Muscle layer of colon (tissue), 2 donors: ENCODE data around the gene DOHH.
"Not testable (repeated sequence)": the region's sequence is repeated elsewhere in the genome, so short reads cannot be mapped to it uniquely, and the experiment has no call there.

Experiments used
- H3K27ac ChIP-seq: one replicate; pipeline ENCODE4 v1.7.0; 2013; ENCODE audit warnings: low read depth, mild to moderate bottlenecking, low read length, moderate library complexity
- H3K27me3 ChIP-seq, 2 donors: one replicate each; pipeline ENCODE4 v1.7.0; 2013; ENCODE audit warnings: low read length in 2 of 2, mild to moderate bottlenecking in 2 of 2; ENCODE audit not compliant: insufficient read depth in 2 of 2, control insufficient read depth in 1 of 2
- H3K36me3 ChIP-seq: one replicate; pipeline ENCODE4 v1.7.0; 2013; ENCODE audit warnings: mild to moderate bottlenecking, low read length; ENCODE audit not compliant: insufficient read depth
- H3K4me1 ChIP-seq: one replicate; pipeline ENCODE4 v1.7.0; 2013; ENCODE audit warnings: mild to moderate bottlenecking, low read length; ENCODE audit not compliant: insufficient read depth
- H3K4me3 ChIP-seq, 2 donors: one replicate each; pipeline ENCODE4 v1.7.0; 2013; ENCODE audit warnings: low read length in 2 of 2, low read depth in 1 of 2, mild to moderate bottlenecking in 1 of 2, moderate library complexity in 1 of 2
- H3K9ac ChIP-seq: one replicate; pipeline ENCODE4 v1.7.0; 2013; ENCODE audit warnings: low read length
- H3K9me3 ChIP-seq: one replicate; pipeline ENCODE4 v1.7.0; 2013; ENCODE audit warnings: mild to moderate bottlenecking, low read length
- donor health status: abdominal sarcoma.
- donor health status: Adenocarcinoma of cecum.

Gene DOHH

GRCh38 chr19:3515891-3516422 is 15.5 kb upstream of the DOHH start:
- Histone ChIP-seq H3K4me3 (no peak overlapping the region), H3K9me3 (no peaks in the 10 kb centered on the region), H3K27ac (no peak overlapping the region), H3K27me3 (no peaks in the 10 kb centered on the region), H3K9ac (no peak overlapping the region), H3K36me3 (peaks cover 10% of the 10 kb centered on the region), H3K4me1 (peaks cover 8% of the 10 kb centered on the region)

- no peaks in the 10 kb centered on the region for H3K9me3 ChIP-seq
- H3K9ac ChIP-seq = no peak overlapping the region
- no peak overlapping the region for H3K27ac ChIP-seq
- no peaks in the 10 kb centered on the region for H3K27me3 ChIP-seq
- H3K4me3 ChIP-seq = no peak overlapping the region
- H3K4me1 ChIP-seq = peaks cover 8% of the 10 kb centered on the region
- peaks cover 11% of the 10 kb centered on the region for H3K36me3 ChIP-seq
Observed at GRCh38 chr19:3514930-3515329, 14.5 kb upstream of the DOHH start.

- peaks cover 8% of the 10 kb centered on the region for H3K4me1 ChIP-seq
- H3K27me3 ChIP-seq = no peaks in the 10 kb centered on the region
- no peak overlapping the region for H3K27ac ChIP-seq
- H3K36me3 ChIP-seq = peaks cover 16% of the 10 kb centered on the region
- H3K9ac ChIP-seq = no peak overlapping the region
- no peak overlapping the region for H3K4me3 ChIP-seq
- no peaks in the 10 kb centered on the region for H3K9me3 ChIP-seq
Observed at GRCh38 chr19:3513229-3514140, 13.0 kb upstream of the DOHH start.

GRCh38 chr19:3512562-3513228 is 12.2 kb upstream of the DOHH start:
- Histone ChIP-seq H3K9ac (no peak overlapping the region), H3K9me3 (no peaks in the 10 kb centered on the region), H3K4me1 (peaks cover 9% of the 10 kb centered on the region), H3K27ac (no peak overlapping the region), H3K27me3 (no peaks in the 10 kb centered on the region), H3K4me3 (no peak overlapping the region), H3K36me3 (peaks cover 16% of the 10 kb centered on the region)

GRCh38 chr19:3511506-3512251 is 11.2 kb upstream of the DOHH start:
- peaks cover 16% of the 10 kb centered on the region for H3K36me3 ChIP-seq
- H3K27me3 ChIP-seq = no peaks in the 10 kb centered on the region
- H3K9ac ChIP-seq = no peak overlapping the region
- H3K27ac ChIP-seq = no peak overlapping the region
- peaks cover 10% of the 10 kb centered on the region for H3K4me1 ChIP-seq
- no peak overlapping the region for H3K4me3 ChIP-seq
- H3K9me3 ChIP-seq = no peaks in the 10 kb centered on the region

- Histone ChIP-seq H3K36me3 (peaks cover 16% of the 10 kb centered on the region), H3K27me3 (no peaks in the 10 kb centered on the region), H3K4me1 (peaks cover 4% of the 10 kb centered on the region), H3K9me3 (no peaks in the 10 kb centered on the region), H3K4me3 (no peak overlapping the region), H3K9ac (no peak overlapping the region), H3K27ac (no peak overlapping the region)
Observed at GRCh38 chr19:3510727-3511126, 10.3 kb upstream of the DOHH start.

GRCh38 chr19:3509566-3509989 is 9.1 kb upstream of the DOHH start:
- Histone ChIP-seq H3K27ac (no peak overlapping the region), H3K9me3 (no peaks in the 10 kb centered on the region), H3K4me1 (peaks cover 4% of the 10 kb centered on the region), H3K4me3 (no peak overlapping the region), H3K27me3 (no peaks in the 10 kb centered on the region), H3K36me3 (peaks cover 16% of the 10 kb centered on the region), H3K9ac (no peak overlapping the region)

GRCh38 chr19:3508771-3509535 is 8.5 kb upstream of the DOHH start:
- Histone ChIP-seq H3K9ac (no peak overlapping the region), H3K36me3 (peaks cover 16% of the 10 kb centered on the region), H3K9me3 (no peaks in the 10 kb centered on the region), H3K27ac (no peak overlapping the region), H3K4me1 (peaks cover 4% of the 10 kb centered on the region), H3K4me3 (no peak overlapping the region), H3K27me3 (no peaks in the 10 kb centered on the region)

- H3K9ac ChIP-seq, H3K27me3 ChIP-seq, H3K27ac ChIP-seq, H3K4me1 ChIP-seq, H3K4me3 ChIP-seq, H3K9me3 ChIP-seq: not testable (repeated sequence)
- H3K36me3 ChIP-seq = peaks cover 16% of the 10 kb centered on the region
Observed at GRCh38 chr19:3508121-3508661, 7.7 kb upstream of the DOHH start.

- Histone ChIP-seq H3K9ac (peak overlapping the region; percentile 61), H3K27me3 (no peaks in the 10 kb centered on the region), H3K4me3 (peak overlapping the region; percentile 78 to 84), H3K9me3 (no peaks in the 10 kb centered on the region), H3K4me1 (peaks cover 4% of the 10 kb centered on the region), H3K27ac (peak overlapping the region; percentile 75), H3K36me3 (peaks cover 16% of the 10 kb centered on the region)
Observed at GRCh38 chr19:3507371-3508120, 7.1 kb upstream of the DOHH start.
